Endothelial cell (in vitro differentiated cells): ENCODE measurements around the gene MYO19. TPM values are rescaled to one million over a fixed set of nuclear protein-coding genes. Genes with fewer than 3 reads are reported as not detected.

ENCODE experiments used
- DNase-seq: peaks from one replicate; pipeline ENCODE4 v3.0.0; 2021; ENCODE audit warnings: low spot score
- H3K27ac Mint-ChIP-seq: one replicate; pipeline ENCODE4 v1.8.0; 2021; ENCODE audit warnings: mixed read lengths, inconsistent platforms; ENCODE audit not compliant: unreplicated experiment
- H3K27me3 Mint-ChIP-seq: one replicate; pipeline ENCODE4 v1.8.0; 2021; ENCODE audit warnings: mild to moderate bottlenecking, moderate library complexity, mixed read lengths, inconsistent platforms; ENCODE audit not compliant: unreplicated experiment
- H3K36me3 Mint-ChIP-seq: one replicate; pipeline ENCODE4 v1.8.0; 2021; ENCODE audit warnings: mild to moderate bottlenecking, low read depth, mixed read lengths, inconsistent platforms; ENCODE audit not compliant: unreplicated experiment
- H3K4me1 Mint-ChIP-seq: one replicate; pipeline ENCODE4 v1.8.0; 2021; ENCODE audit warnings: mild to moderate bottlenecking, mixed read lengths, inconsistent platforms; ENCODE audit not compliant: unreplicated experiment
- H3K4me3 Mint-ChIP-seq: one replicate; pipeline ENCODE4 v1.8.0; 2021; ENCODE audit warnings: mild to moderate bottlenecking, mixed read lengths, inconsistent platforms; ENCODE audit not compliant: unreplicated experiment
- H3K9me3 Mint-ChIP-seq: one replicate; pipeline ENCODE4 v1.8.0; 2021; ENCODE audit warnings: mixed read lengths, inconsistent platforms; ENCODE audit not compliant: unreplicated experiment
- total RNA-seq: library from RNA; stranded (reverse); fragmentation: NEBNext Ultra II Directional; extraction: Animal tissue kit (Norgen Biotek cat#: 25700); gene quantifications from one replicate; pipeline ENCODE4 v1.2.1, GENCODE V29; 2021; ENCODE audit not compliant: unreplicated experiment
- TF ChIP-seq, protein P1 (sequence below): fragments of 200-600 bp; sonication (generic); IDR thresholded peaks from one replicate; pipeline ENCODE4 v1.5.0; 2021; ENCODE audit warnings: antibody characterized with exemption; ENCODE audit not compliant: unreplicated experiment

The MYO19 gene
- total RNA-seq, 1 donor from 2014 or later, result 60.3 TPM

DNA sequence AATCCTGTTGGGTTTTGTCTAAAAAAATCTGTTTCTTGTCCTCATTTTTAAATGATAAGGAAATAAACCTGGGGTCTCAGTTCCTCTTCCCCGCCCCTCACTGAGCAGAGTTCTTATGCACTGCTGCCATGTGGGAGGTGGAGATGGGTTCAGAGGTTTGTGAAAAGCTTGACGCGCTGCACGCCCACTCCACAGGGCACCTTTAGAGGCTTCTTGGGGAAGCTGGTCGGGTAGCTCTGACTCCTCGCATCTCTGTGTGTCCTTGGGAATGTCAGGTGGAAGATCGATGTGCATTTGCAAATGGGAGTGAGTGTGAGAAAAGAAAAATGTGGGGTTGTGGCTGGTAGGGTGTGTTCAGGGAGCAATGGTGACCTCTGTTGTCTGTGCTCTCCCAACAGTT lies 52.8 kb downstream of the MYO19 start:
- peak overlapping the region; percentile 27 for H3K27ac Mint-ChIP-seq
- peaks cover 3% of the 10 kb centered on the region for H3K36me3 Mint-ChIP-seq
- peaks cover 19% of the 10 kb centered on the region for H3K4me1 Mint-ChIP-seq
- DNase-seq, result no peak
- peaks cover 6% of the 10 kb centered on the region for H3K27me3 Mint-ChIP-seq
- no peaks in the 10 kb centered on the region for H3K9me3 Mint-ChIP-seq
- TF ChIP-seq, protein P1, sequence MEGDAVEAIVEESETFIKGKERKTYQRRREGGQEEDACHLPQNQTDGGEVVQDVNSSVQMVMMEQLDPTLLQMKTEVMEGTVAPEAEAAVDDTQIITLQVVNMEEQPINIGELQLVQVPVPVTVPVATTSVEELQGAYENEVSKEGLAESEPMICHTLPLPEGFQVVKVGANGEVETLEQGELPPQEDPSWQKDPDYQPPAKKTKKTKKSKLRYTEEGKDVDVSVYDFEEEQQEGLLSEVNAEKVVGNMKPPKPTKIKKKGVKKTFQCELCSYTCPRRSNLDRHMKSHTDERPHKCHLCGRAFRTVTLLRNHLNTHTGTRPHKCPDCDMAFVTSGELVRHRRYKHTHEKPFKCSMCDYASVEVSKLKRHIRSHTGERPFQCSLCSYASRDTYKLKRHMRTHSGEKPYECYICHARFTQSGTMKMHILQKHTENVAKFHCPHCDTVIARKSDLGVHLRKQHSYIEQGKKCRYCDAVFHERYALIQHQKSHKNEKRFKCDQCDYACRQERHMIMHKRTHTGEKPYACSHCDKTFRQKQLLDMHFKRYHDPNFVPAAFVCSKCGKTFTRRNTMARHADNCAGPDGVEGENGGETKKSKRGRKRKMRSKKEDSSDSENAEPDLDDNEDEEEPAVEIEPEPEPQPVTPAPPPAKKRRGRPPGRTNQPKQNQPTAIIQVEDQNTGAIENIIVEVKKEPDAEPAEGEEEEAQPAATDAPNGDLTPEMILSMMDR, result no peak
- peak overlapping the region; percentile 22 for H3K4me3 Mint-ChIP-seq

DNA sequence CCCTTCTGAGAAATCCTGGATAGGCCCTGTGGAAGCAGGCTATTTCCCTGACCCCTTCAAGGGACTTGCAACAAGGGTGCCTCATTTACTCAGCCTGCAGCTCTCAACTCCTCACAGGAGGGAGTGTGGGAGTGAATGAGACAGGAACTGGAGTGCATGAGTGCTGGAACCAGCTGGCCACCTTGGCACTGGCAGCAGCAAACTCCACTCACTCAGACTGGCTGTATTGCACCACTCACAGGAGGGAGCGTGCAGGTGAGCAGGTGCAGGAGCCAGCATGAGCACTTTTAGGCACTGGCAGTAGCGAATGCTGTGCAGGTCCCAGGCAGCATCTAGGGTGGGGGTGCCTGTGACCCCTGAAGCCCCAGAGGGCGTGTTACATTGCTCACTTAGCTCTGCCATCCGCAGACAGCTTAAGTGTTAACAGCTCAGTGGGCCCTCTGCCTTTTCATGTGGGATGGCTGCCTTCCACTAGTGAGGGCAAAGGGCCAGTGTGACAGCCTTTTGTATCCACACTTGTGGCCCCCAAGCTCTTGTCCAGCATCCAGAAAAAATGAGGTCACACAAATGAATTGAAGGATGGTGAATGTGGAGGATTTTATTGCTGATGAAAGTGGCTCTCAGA lies 59.2 kb downstream of the MYO19 start:
- Mint-ChIP-seq H3K27me3 (peaks cover 2% of the 10 kb centered on the region), H3K4me3 (no peak overlapping the region), H3K9me3 (no peaks in the 10 kb centered on the region), H3K36me3 (no peaks in the 10 kb centered on the region), H3K27ac (no peak overlapping the region), H3K4me1 (no peaks in the 10 kb centered on the region)
- DNase-seq, result no peak
- TF ChIP-seq, protein P1, result no peak

DNA sequence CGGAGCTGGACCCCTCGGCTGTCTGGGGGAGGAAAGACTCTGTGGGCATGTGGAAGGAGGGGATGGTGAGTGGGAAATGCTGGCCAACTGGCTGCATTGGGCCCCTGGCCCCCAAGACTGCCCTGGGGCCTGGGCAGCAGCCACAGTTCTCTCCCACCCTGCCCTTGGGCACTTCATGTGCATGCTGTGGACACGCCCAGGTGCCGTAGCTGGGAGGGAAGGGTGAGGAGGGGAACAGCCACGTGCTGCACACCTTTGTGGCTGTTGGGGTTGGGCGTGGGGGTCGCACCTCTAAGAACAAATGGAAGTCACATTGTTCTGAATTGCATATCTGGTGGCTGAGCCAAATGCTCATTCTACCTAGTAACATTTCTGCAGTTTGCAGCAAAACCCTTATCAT lies 60.1 kb downstream of the MYO19 start:
- H3K36me3 Mint-ChIP-seq, result no peaks in the 10 kb centered on the region
- no peak for DNase-seq
- no peaks in the 10 kb centered on the region for H3K4me1 Mint-ChIP-seq
- H3K9me3 Mint-ChIP-seq, result no peaks in the 10 kb centered on the region
- H3K27ac Mint-ChIP-seq, result no peak overlapping the region
- no peak overlapping the region for H3K4me3 Mint-ChIP-seq
- peaks cover 2% of the 10 kb centered on the region for H3K27me3 Mint-ChIP-seq
- TF ChIP-seq, protein P1, result no peak

- peaks cover 5% of the 10 kb centered on the region for H3K27me3 Mint-ChIP-seq
- TF ChIP-seq, protein P1, result no peak
- H3K27ac Mint-ChIP-seq, result no peak overlapping the region
- no peak overlapping the region for H3K4me3 Mint-ChIP-seq
- no peak for DNase-seq
- no peaks in the 10 kb centered on the region for H3K9me3 Mint-ChIP-seq
- no peaks in the 10 kb centered on the region for H3K36me3 Mint-ChIP-seq
- no peaks in the 10 kb centered on the region for H3K4me1 Mint-ChIP-seq
These were observed 64.2 kb downstream of the MYO19 start for GRCh38 chr17:36470499-36470898.

- Mint-ChIP-seq H3K9me3 (no peaks in the 10 kb centered on the region), H3K27ac (no peak overlapping the region), H3K27me3 (peaks cover 6% of the 10 kb centered on the region), H3K4me1 (no peaks in the 10 kb centered on the region), H3K4me3 (no peak overlapping the region), H3K36me3 (no peaks in the 10 kb centered on the region)
- DNase-seq, result no peak
- TF ChIP-seq, protein P1, result no peak
These were observed 64.9 kb downstream of the MYO19 start for GRCh38 chr17:36469733-36470132.
